ENCODE results near the gene PYROXD2. TPM values are rescaled to one million over a fixed set of nuclear protein-coding genes. Genes with fewer than 3 reads are reported as not detected.

Gene PYROXD2
- total and polyA plus RNA-seq, 2 of the 13 experiments (the other 11 are each of a cell fraction or from before 2014, with no cell fraction given) = 2.0 to 6.2 TPM

DNA sequence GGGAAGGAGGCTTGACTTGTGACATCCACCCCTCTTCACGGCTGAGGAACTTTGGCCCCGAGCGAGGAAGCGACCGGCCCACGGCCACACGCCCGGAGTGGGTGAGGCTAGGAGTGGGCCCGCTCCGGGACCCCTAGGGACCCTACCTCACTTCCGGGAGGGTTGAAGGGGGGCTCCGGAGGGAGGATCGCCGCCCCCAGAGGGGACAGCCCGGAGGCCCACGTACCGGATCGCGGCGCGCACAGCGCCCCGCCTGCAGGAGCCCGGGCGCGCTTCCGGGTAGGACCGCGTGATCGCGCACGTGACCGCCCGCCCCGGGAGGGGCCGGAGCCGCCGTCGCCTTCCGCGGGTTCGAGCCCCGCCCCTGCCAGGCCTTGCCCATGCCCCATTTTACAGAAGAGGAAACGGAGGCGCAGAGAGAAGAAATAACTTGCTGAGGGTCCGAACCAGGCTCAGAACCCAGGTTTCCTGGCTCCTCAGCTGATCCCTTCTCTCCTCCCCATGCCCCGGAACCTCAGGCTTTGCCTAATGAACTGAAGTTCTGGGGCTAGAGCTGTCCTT lies 31.8 kb upstream of the PYROXD2 start, which contains the start of gene HPS1 (continued):
- TF ChIP-seq MAFK (conservative IDR thresholded peaks at IDR 0.05 in 1 of 2, IDR thresholded peaks at IDR 0.05 in 1 of 2; ENCODE audit: low read length in 2 of 2) (no peak), POLR2A (IDR thresholded peaks at IDR 0.05; ENCODE audit: insufficient read depth in 1 of 2, low read depth in 2 of 2, low read length in 2 of 2) (peak; percentile 74 to 83), ESRRA (CRISPR knock-in tag; IDR thresholded peaks at IDR 0.05; ENCODE audit: low read depth) (no peak), FOXA1 (IDR thresholded peaks at IDR 0.05) (no peak), FOXA1 (CRISPR knock-in tag; IDR thresholded peaks at IDR 0.05) (no peak), FIP1L1 (IDR thresholded peaks at IDR 0.05; ENCODE audit: borderline replicate concordance, insufficient read depth, low read depth, low read length) (no peak), ZNF558 (CRISPR knock-in tag; IDR thresholded peaks at IDR 0.05; ENCODE audit: borderline replicate concordance) (no peak), LCORL (IDR thresholded peaks at IDR 0.05) (no peak), LCORL (CRISPR knock-in tag; IDR thresholded peaks at IDR 0.05) (no peak), MBNL3 (CRISPR knock-in tag; conservative IDR thresholded peaks at IDR 0.05) (no peak), KAT7 (CRISPR knock-in tag; IDR thresholded peaks at IDR 0.05; ENCODE audit: borderline replicate concordance) (no peak), ZFP62 (CRISPR knock-in tag; IDR thresholded peaks at IDR 0.05) (no peak), ZNF761 (CRISPR knock-in tag; conservative IDR thresholded peaks at IDR 0.05) (no peak), ZNF564 (CRISPR knock-in tag; IDR thresholded peaks at IDR 0.05) (no peak), ZNF780A (CRISPR knock-in tag; IDR thresholded peaks at IDR 0.05) (no peak), SMC3 (IDR thresholded peaks at IDR 0.05; ENCODE audit: low read length) (no peak), ZNF652 (CRISPR knock-in tag; IDR thresholded peaks at IDR 0.05; ENCODE audit: borderline replicate concordance, low read depth) (no peak), ZNF572 (CRISPR knock-in tag; IDR thresholded peaks at IDR 0.05) (no peak)
- TF ChIP-seq, protein P1, sequence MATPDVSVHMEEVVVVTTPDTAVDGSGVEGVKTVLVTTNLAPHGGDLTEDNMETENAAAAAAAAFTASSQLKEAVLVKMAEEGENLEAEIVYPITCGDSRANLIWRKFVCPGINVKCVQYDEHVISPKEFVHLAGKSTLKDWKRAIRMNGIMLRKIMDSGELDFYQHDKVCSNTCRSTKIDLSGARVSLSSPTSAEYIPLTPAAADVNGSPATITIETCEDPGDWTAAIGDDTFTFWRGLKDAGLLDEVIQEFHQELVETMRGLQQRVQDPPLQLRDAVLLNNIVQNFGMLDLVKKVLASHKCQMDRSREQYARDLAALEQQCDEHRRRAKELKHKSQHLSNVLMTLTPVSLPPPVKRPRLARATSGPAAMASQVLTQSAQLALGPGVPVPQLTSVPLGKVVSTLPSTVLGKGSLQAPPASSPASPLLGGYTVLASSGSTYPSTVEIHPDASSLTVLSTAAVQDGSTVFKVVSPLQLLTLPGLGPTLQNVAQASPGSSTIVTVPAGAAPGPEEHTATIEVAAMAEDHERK (CRISPR knock-in tag; IDR thresholded peaks at IDR 0.05; ENCODE audit: low read depth) = no peak
- TF ChIP-seq, protein P2, sequence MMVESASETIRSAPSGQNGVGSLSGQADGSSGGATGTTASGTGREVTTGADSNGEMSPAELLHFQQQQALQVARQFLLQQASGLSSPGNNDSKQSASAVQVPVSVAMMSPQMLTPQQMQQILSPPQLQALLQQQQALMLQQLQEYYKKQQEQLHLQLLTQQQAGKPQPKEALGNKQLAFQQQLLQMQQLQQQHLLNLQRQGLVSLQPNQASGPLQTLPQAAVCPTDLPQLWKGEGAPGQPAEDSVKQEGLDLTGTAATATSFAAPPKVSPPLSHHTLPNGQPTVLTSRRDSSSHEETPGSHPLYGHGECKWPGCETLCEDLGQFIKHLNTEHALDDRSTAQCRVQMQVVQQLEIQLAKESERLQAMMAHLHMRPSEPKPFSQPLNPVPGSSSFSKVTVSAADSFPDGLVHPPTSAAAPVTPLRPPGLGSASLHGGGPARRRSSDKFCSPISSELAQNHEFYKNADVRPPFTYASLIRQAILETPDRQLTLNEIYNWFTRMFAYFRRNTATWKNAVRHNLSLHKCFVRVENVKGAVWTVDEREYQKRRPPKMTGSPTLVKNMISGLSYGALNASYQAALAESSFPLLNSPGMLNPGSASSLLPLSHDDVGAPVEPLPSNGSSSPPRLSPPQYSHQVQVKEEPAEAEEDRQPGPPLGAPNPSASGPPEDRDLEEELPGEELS (CRISPR knock-in tag; IDR thresholded peaks at IDR 0.05) = 0 out of 2 replicates have a peak, but pooled peaks have one; percentile 25
- TF ChIP-seq, protein P3, sequence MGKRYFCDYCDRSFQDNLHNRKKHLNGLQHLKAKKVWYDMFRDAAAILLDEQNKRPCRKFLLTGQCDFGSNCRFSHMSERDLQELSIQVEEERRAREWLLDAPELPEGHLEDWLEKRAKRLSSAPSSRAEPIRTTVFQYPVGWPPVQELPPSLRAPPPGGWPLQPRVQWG (CRISPR knock-in tag; IDR thresholded peaks at IDR 0.05; ENCODE audit: borderline replicate concordance, low read depth) = no peak
- TF ChIP-seq, protein P4, sequence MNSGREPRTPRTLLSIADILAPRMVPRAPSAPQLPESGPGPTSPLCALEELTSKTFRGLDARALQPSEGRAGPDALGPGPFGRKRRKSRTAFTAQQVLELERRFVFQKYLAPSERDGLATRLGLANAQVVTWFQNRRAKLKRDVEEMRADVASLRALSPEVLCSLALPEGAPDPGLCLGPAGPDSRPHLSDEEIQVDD (CRISPR knock-in tag; IDR thresholded peaks at IDR 0.05; ENCODE audit: borderline replicate concordance) = no peak
- TF ChIP-seq, protein P5, sequence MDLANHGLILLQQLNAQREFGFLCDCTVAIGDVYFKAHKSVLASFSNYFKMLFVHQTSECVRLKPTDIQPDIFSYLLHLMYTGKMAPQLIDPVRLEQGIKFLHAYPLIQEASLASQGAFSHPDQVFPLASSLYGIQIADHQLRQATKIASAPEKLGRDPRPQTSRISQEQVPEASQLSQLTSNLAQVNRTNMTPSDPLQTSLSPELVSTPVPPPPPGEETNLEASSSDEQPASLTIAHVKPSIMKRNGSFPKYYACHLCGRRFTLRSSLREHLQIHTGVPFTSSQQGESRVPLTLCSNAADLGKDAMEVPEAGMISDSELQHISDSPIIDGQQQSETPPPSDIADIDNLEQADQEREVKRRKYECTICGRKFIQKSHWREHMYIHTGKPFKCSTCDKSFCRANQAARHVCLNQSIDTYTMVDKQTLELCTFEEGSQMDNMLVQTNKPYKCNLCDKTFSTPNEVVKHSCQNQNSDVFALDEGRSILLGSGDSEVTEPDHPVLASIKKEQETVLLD (CRISPR knock-in tag; IDR thresholded peaks at IDR 0.05; ENCODE audit: low read depth) = 0 out of 2 replicates have a peak, but pooled peaks have one; percentile 47
- TF ChIP-seq, protein P6, sequence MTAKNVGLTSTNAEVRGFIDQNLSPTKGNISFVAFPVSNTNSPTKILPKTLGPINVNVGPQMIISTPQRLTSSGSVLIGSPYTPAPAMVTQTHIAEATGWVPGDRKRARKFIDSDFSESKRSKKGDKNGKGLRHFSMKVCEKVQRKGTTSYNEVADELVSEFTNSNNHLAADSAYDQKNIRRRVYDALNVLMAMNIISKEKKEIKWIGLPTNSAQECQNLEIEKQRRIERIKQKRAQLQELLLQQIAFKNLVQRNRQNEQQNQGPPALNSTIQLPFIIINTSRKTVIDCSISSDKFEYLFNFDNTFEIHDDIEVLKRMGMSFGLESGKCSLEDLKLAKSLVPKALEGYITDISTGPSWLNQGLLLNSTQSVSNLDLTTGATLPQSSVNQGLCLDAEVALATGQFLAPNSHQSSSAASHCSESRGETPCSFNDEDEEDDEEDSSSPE (CRISPR knock-in tag; IDR thresholded peaks at IDR 0.05) = peak; percentile 27; the same call in 1 of the 2 replicates
